ENCODE results near the gene PHLDB2. TPM values are rescaled to one million over a fixed set of nuclear protein-coding genes. Genes with fewer than 3 reads are reported as not detected.
A peak's percentile ranks its signal among the peaks of the same experiment; 100 is the strongest.

Gene PHLDB2
- total RNA-seq, 1 experiment from 2014 or later = 90.1 TPM

GRCh38 chr3:111901637-111902036 is 42.6 kb downstream of the PHLDB2 start:
- Histone ChIP-seq H3K4me2 (ENCODE audit: low read length) (no peak overlapping the region), H3F3A (ENCODE audit: low read length, unreplicated experiment) (peaks cover 4% of the 10 kb centered on the region), H3K4me1 (ENCODE audit: insufficient read depth, low read length) (peaks cover 38% of the 10 kb centered on the region), H3K27ac (ENCODE audit: low read length) (peak overlapping the region; percentile 80; the same call in 1 of the 2 replicates), H3K4me3 (ENCODE audit: low read length) (no peak overlapping the region), H3K9ac (ENCODE audit: low read length) (no peak overlapping the region), H3K9me3 (ENCODE audit: low read length) (no peaks in the 10 kb centered on the region), H4K20me1 (ENCODE audit: low read length) (no peaks in the 10 kb centered on the region), H3K9me2 (replicated peaks; ENCODE audit: low read length) (no peaks in the 10 kb centered on the region), H3K79me2 (ENCODE audit: low read length) (peaks cover 90% of the 10 kb centered on the region), H3K27me3 (ENCODE audit: low read length) (no peaks in the 10 kb centered on the region), H3K36me3 (ENCODE audit: low read depth, low read length) (peaks cover 44% of the 10 kb centered on the region), H2AFZ (ENCODE audit: low read length) (no peak overlapping the region)
- ChIA-PET CTCF (no interaction called here), POLR2A (ENCODE audit: unreplicated experiment) (no interaction called here)
- ATAC-seq = no peak
- intact Hi-C loops (cut with micrococcal nuclease) = loop anchor here (1.0 to 2.0 kb wide), 2 partner anchors 27 to 61 kb away; no protein-coding TSS in a partner anchor
- TF ChIP-seq EZH2 (IDR thresholded peaks at IDR 0.05; ENCODE audit: low read length, unreplicated experiment) (no peak), EZH2phosphoT487 (IDR thresholded peaks at IDR 0.05; ENCODE audit: borderline replicate concordance, low read length) (no peak), CTCF (conservative IDR thresholded peaks at IDR 0.05; ENCODE audit: low read depth, low read length) (no peak)
- no TSS peak for BruUV-seq (replicated peaks)
- DNase-seq = no peak

GRCh38 chr3:111902534-111902933 is 43.5 kb downstream of the PHLDB2 start:
- H3K9me2 ChIP-seq (replicated peaks; ENCODE audit: low read length) = no peaks in the 10 kb centered on the region
- peaks cover 48% of the 10 kb centered on the region for H3K36me3 ChIP-seq (ENCODE audit: low read depth, low read length)
- no peaks in the 10 kb centered on the region for H4K20me1 ChIP-seq (ENCODE audit: low read length)
- H3K4me3 ChIP-seq (ENCODE audit: low read length) = no peak overlapping the region
- POLR2A ChIA-PET (ENCODE audit: unreplicated experiment) = no interaction called here
- ATAC-seq (peak; percentile 54), DNase-seq (no peak)
- H3K79me2 ChIP-seq (ENCODE audit: low read length) = peaks cover 90% of the 10 kb centered on the region
- peaks cover 4% of the 10 kb centered on the region for H3F3A ChIP-seq (ENCODE audit: low read length, unreplicated experiment)
- peaks cover 38% of the 10 kb centered on the region for H3K4me1 ChIP-seq (ENCODE audit: insufficient read depth, low read length)
- no peak for TF ChIP-seq CTCF (conservative IDR thresholded peaks at IDR 0.05; ENCODE audit: low read depth, low read length)
- no peak for TF ChIP-seq EZH2 (IDR thresholded peaks at IDR 0.05; ENCODE audit: low read length, unreplicated experiment)
- TF ChIP-seq EZH2phosphoT487 (IDR thresholded peaks at IDR 0.05; ENCODE audit: borderline replicate concordance, low read length) = no peak
- no peaks in the 10 kb centered on the region for H3K27me3 ChIP-seq (ENCODE audit: low read length)
- CTCF ChIA-PET = no interaction called here
- H3K9ac ChIP-seq (ENCODE audit: low read length) = 0 out of 2 replicates have a peak overlapping the region, but pooled peaks have one; percentile 14
- TSS peak; percentile 68 for BruUV-seq (replicated peaks)
- 0 out of 2 replicates have a peak overlapping the region, but pooled peaks have one; percentile 21 for H3K4me2 ChIP-seq (ENCODE audit: low read length)
- peak overlapping the region; percentile 80 for H3K27ac ChIP-seq (ENCODE audit: low read length)
- intact Hi-C loops (cut with micrococcal nuclease) = loop anchor here (1.0 to 2.0 kb wide), 2 partner anchors 28 to 60 kb away; no protein-coding TSS in a partner anchor
- H3K9me3 ChIP-seq (ENCODE audit: low read length) = no peaks in the 10 kb centered on the region
- no peak overlapping the region for H2AFZ ChIP-seq (ENCODE audit: low read length)

- Histone ChIP-seq H4K20me1 (ENCODE audit: low read length) (no peaks in the 10 kb centered on the region), H3K9me3 (ENCODE audit: low read length) (no peaks in the 10 kb centered on the region), H3K36me3 (ENCODE audit: low read depth, low read length) (peaks cover 47% of the 10 kb centered on the region), H3K79me2 (ENCODE audit: low read length) (peaks cover 90% of the 10 kb centered on the region), H3K4me3 (ENCODE audit: low read length) (no peak overlapping the region), H3K9me2 (replicated peaks; ENCODE audit: low read length) (no peaks in the 10 kb centered on the region), H3K27me3 (ENCODE audit: low read length) (no peaks in the 10 kb centered on the region), H3F3A (ENCODE audit: low read length, unreplicated experiment) (peaks cover 4% of the 10 kb centered on the region), H3K4me2 (ENCODE audit: low read length) (peak overlapping the region; percentile 41), H3K4me1 (ENCODE audit: insufficient read depth, low read length) (peaks cover 38% of the 10 kb centered on the region), H3K9ac (ENCODE audit: low read length) (peak overlapping the region; percentile 6; the same call in 1 of the 2 replicates), H3K27ac (ENCODE audit: low read length) (peak overlapping the region; percentile 80), H2AFZ (ENCODE audit: low read length) (no peak overlapping the region)
- ChIA-PET CTCF (no interaction called here), POLR2A (ENCODE audit: unreplicated experiment) (no interaction called here)
- DNase-seq (peak; percentile 97), ATAC-seq (peak; percentile 90)
- intact Hi-C loops (cut with micrococcal nuclease) = loop anchor here (1.0 to 2.0 kb wide), 3 partner anchors 14 to 60 kb away; no protein-coding TSS in a partner anchor
- no TSS peak for BruUV-seq (replicated peaks)
- no peak for TF ChIP-seq EZH2phosphoT487 (IDR thresholded peaks at IDR 0.05; ENCODE audit: borderline replicate concordance, low read length)
- TF ChIP-seq CTCF (conservative IDR thresholded peaks at IDR 0.05; ENCODE audit: low read depth, low read length) = no peak
- TF ChIP-seq EZH2 (IDR thresholded peaks at IDR 0.05; ENCODE audit: low read length, unreplicated experiment) = no peak
Measured at GRCh38 chr3:111903067-111903511, 44.0 kb downstream of the PHLDB2 start.

Measured in PC-3 (cell line).